ENCODE measurements around the gene HDAC1.
A peak's percentile ranks its signal among the peaks of the same experiment; 100 is the strongest.

Gene HDAC1

DNA sequence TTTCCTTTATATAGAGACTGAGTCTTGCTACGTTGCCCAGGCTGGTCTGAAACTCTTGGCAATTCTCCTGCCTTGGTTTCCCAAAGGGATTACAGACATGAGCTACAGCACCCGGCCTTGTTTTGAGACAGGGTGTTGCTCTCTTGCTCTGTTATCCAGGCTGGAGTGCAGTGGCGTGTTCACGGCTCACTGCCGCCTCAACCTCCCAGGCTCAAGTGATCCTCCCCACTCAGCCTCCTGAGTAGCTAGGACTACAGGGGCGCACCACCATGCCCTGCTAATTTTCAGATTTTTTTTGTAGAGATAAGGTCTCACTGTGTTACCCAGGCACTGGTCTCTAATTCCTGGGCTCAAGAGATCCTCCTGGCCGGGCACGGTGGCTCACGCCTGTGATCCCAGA is 26.0 kb upstream of the HDAC1 start:
- no peak for DNase-seq (ENCODE audit: low read depth)

GRCh38 chr1:32266921-32267591 is 24.8 kb upstream of the HDAC1 start:
- peak; percentile 29 for DNase-seq (ENCODE audit: low read depth)
- TF ChIP-seq, protein P1, sequence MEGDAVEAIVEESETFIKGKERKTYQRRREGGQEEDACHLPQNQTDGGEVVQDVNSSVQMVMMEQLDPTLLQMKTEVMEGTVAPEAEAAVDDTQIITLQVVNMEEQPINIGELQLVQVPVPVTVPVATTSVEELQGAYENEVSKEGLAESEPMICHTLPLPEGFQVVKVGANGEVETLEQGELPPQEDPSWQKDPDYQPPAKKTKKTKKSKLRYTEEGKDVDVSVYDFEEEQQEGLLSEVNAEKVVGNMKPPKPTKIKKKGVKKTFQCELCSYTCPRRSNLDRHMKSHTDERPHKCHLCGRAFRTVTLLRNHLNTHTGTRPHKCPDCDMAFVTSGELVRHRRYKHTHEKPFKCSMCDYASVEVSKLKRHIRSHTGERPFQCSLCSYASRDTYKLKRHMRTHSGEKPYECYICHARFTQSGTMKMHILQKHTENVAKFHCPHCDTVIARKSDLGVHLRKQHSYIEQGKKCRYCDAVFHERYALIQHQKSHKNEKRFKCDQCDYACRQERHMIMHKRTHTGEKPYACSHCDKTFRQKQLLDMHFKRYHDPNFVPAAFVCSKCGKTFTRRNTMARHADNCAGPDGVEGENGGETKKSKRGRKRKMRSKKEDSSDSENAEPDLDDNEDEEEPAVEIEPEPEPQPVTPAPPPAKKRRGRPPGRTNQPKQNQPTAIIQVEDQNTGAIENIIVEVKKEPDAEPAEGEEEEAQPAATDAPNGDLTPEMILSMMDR (IDR thresholded peaks at IDR 0.05; ENCODE audit: insufficient read depth, low read depth, low read length, missing control alignments), result no peak
- H3K4me3 ChIP-seq (ENCODE audit: low read depth, low read length), result no peak overlapping the region

More for the DNA sequence above, 26.0 kb upstream of the HDAC1 start:
- H3K4me3 ChIP-seq (ENCODE audit: low read depth, low read length), result no peak overlapping the region
- TF ChIP-seq, protein P1 (IDR thresholded peaks at IDR 0.05; ENCODE audit: insufficient read depth, low read depth, low read length, missing control alignments), result no peak

- H3K4me3 ChIP-seq (ENCODE audit: low read depth, low read length), result no peak overlapping the region
- TF ChIP-seq, protein P1 (IDR thresholded peaks at IDR 0.05; ENCODE audit: insufficient read depth, low read depth, low read length, missing control alignments), result no peak
- no peak for DNase-seq (ENCODE audit: low read depth)
Observed at GRCh38 chr1:32269744-32270143, 22.1 kb upstream of the HDAC1 start.

- no peak overlapping the region for H3K4me3 ChIP-seq (ENCODE audit: low read depth, low read length)
- DNase-seq (ENCODE audit: low read depth), result no peak
- TF ChIP-seq, protein P1 (IDR thresholded peaks at IDR 0.05; ENCODE audit: insufficient read depth, low read depth, low read length, missing control alignments), result no peak
Observed at GRCh38 chr1:32272557-32273390, 19.1 kb upstream of the HDAC1 start.

DNA sequence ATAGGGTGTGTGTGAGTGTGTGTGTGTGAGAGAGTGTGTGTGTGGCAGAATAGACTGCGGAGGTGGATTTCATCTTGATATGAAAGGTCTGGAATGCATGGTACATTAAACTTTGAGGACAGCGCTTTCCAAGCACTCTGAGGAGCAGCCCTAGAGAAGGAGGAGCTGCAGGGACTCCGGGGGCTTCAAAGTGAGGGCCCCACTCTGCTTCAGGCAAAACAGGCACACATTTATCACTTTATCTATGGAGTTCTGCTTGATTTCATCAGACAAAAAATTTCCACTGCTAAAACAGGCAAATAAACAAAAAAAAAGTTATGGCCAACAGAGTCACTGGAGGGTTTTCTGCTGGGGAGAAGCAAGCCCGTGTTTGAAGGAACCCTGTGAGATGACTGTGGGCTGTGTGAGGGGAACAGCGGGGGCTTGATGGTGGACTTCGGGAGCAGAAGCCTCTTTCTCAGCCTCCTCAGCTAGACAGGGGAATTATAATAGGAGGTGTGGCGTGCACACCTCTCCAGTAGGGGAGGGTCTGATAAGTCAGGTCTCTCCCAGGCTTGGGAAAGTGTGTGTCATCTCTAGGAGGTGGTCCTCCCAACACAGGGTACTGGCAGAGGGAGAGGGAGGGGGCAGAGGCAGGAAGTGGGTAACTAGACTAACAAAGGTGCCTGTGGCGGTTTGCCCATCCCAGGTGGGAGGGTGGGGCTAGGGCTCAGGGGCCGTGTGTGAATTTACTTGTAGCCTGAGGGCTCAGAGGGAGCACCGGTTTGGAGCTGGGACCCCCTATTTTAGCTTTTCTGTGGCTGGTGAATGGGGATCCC is 18.3 kb upstream of the HDAC1 start:
- H3K4me3 ChIP-seq (ENCODE audit: low read depth, low read length), result no peak overlapping the region
- TF ChIP-seq, protein P1 (IDR thresholded peaks at IDR 0.05; ENCODE audit: insufficient read depth, low read depth, low read length, missing control alignments), result no peak
- DNase-seq (ENCODE audit: low read depth), result no peak

DNA sequence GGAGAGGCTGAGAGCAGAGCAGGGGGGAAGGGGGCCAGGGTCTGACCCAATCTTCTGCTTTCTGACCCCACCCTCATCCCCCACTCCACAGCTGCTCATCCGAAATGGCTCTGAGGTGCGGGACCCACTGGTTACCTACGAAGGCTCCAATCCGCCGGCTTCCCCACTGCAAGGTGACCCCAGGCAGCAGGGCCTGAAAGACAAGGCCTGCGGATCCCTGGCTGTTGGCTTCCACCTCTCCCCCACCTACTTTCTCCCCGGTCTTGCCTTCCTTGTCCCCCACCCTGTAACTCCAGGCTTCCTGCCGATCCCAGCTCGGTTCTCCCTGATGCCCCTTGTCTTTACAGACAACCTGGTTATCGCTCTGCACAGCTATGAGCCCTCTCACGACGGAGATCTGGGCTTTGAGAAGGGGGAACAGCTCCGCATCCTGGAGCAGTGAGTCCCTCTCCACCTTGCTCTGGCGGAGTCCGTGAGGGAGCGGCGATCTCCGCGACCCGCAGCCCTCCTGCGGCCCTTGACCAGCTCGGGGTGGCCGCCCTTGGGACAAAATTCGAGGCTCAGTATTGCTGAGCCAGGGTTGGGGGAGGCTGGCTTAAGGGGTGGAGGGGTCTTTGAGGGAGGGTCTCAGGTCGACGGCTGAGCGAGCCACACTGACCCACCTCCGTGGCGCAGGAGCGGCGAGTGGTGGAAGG is 17.1 kb upstream of the HDAC1 start:
- no peak for DNase-seq (ENCODE audit: low read depth)
- TF ChIP-seq, protein P1 (IDR thresholded peaks at IDR 0.05; ENCODE audit: insufficient read depth, low read depth, low read length, missing control alignments), result no peak
- H3K4me3 ChIP-seq (ENCODE audit: low read depth, low read length), result no peak overlapping the region
